HFFc6 (cell line): ENCODE results near the gene FMN1. TPM values are rescaled to one million over a fixed set of nuclear protein-coding genes. Genes with fewer than 3 reads are reported as not detected.

ENCODE experiments used
- DNase-seq: peaks from one replicate; pipeline ENCODE4 v3.0.0-alpha.2; 2018
- H3K27ac Mint-ChIP-seq: 2 replicates; pipeline ENCODE4 v1.8.0; 2020; ENCODE audit warnings: mild to moderate bottlenecking, mixed read lengths
- H3K27me3 Mint-ChIP-seq: 2 replicates; pipeline ENCODE4 v1.8.0; 2021; ENCODE audit warnings: mild to moderate bottlenecking, moderate library complexity, mixed read lengths; ENCODE audit not compliant: insufficient read depth
- H3K36me3 Mint-ChIP-seq: 2 replicates; pipeline ENCODE4 v1.8.0; 2021; ENCODE audit warnings: low read depth, mixed read lengths
- H3K4me1 Mint-ChIP-seq: 2 replicates; pipeline ENCODE4 v1.8.0; 2020; ENCODE audit warnings: low read depth, mixed read lengths
- H3K4me3 Mint-ChIP-seq: 2 replicates; pipeline ENCODE4 v1.8.0; 2020; ENCODE audit warnings: mild to moderate bottlenecking, moderate library complexity, mixed read lengths
- H3K9me3 Mint-ChIP-seq: 2 replicates; pipeline ENCODE4 v1.8.0; 2020; ENCODE audit warnings: mild to moderate bottlenecking, mixed read lengths
- CTCF ChIP-seq: fragments of 200-600 bp; sonication (generic); IDR thresholded peaks from 2 replicates; pipeline ENCODE4 v1.5.0; 2021; ENCODE audit warnings: antibody characterized with exemption, mild to moderate bottlenecking
- total RNA-seq, 6 experiments: library from RNA; stranded (reverse); fragmentation: NEBNext Ultra II Directional; extraction: Animal tissue kit (Norgen Biotek cat#: 25700); gene quantifications; 2 replicates in 1 of 6; 3 replicates in 5 of 6; pipeline ENCODE4 v1.2.3, GENCODE V29; 2021

FMN1 gene
- total RNA-seq, 6 experiments from 2014 or later = 8.3 to 14.0 (median 12.6) TPM

DNA sequence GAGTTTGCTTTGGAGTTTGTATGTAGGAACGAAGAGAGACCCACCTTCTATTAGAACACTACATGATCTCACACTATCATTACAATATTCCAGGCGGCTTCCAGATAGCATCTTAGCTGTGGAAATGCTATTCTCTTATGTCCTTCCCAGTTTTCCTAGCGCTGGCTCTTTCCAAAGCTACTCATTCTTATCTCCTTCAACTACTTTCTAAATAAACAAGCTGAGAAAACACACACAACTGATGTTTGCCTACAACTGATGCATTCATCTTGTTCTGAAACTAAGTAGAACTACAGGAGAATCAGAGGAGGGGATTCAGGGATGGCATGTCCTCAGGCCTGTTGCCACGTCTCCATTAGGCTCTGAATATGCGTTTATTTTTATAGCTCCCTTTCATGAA lies 367.8 kb downstream of the FMN1 start:
- no peaks in the 10 kb centered on the region for H3K9me3 Mint-ChIP-seq
- no peak overlapping the region for H3K4me3 Mint-ChIP-seq
- no peak for TF ChIP-seq CTCF
- peaks cover 93% of the 10 kb centered on the region for H3K4me1 Mint-ChIP-seq
- peaks cover 32% of the 10 kb centered on the region for H3K36me3 Mint-ChIP-seq
- H3K27ac Mint-ChIP-seq = peak overlapping the region; percentile 87
- H3K27me3 Mint-ChIP-seq = no peaks in the 10 kb centered on the region; the same call in 1 of the 2 replicates
- no peak for DNase-seq

- DNase-seq = no peak
- Mint-ChIP-seq H3K4me1 (peaks cover 92% of the 10 kb centered on the region), H3K36me3 (peaks cover 36% of the 10 kb centered on the region), H3K9me3 (no peaks in the 10 kb centered on the region), H3K27ac (peak overlapping the region; percentile 87), H3K4me3 (peak overlapping the region; percentile 75), H3K27me3 (no peaks in the 10 kb centered on the region; the same call in 1 of the 2 replicates)
- TF ChIP-seq CTCF = no peak
Observed at GRCh38 chr15:32825219-32825618, 369.3 kb downstream of the FMN1 start.

GRCh38 chr15:32824777-32825176 lies 369.7 kb downstream of the FMN1 start:
- H3K4me3 Mint-ChIP-seq = peak overlapping the region; percentile 75
- DNase-seq = peak; percentile 92
- peaks cover 92% of the 10 kb centered on the region for H3K4me1 Mint-ChIP-seq
- H3K27me3 Mint-ChIP-seq = no peaks in the 10 kb centered on the region; the same call in 1 of the 2 replicates
- H3K27ac Mint-ChIP-seq = peak overlapping the region; percentile 87
- peaks cover 36% of the 10 kb centered on the region for H3K36me3 Mint-ChIP-seq
- peak; percentile 14 for TF ChIP-seq CTCF
- H3K9me3 Mint-ChIP-seq = no peaks in the 10 kb centered on the region

DNA sequence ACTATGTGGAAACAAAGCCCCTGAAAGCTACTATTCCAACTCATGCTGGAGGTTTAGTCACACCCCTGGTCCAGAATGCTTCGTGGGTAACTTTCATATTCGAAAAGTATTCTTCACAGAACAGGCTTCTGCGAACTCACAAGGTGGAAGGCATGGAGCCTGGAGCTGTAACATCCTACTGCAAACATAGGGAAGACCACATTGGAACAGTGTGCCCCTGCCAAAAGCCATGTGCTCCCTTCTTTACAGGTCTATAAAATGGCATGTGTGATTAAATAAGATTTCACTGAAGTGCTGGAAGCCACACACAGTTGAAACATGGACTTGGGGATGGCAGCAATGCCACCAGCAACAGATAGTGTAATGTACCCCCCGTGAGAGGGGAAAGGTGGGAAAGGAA lies 370.8 kb downstream of the FMN1 start:
- Mint-ChIP-seq H3K27ac (peak overlapping the region; percentile 87), H3K9me3 (no peaks in the 10 kb centered on the region), H3K4me3 (no peak overlapping the region), H3K4me1 (peaks cover 92% of the 10 kb centered on the region), H3K36me3 (peaks cover 36% of the 10 kb centered on the region), H3K27me3 (no peaks in the 10 kb centered on the region; the same call in 1 of the 2 replicates)
- no peak for DNase-seq
- TF ChIP-seq CTCF = no peak

DNA sequence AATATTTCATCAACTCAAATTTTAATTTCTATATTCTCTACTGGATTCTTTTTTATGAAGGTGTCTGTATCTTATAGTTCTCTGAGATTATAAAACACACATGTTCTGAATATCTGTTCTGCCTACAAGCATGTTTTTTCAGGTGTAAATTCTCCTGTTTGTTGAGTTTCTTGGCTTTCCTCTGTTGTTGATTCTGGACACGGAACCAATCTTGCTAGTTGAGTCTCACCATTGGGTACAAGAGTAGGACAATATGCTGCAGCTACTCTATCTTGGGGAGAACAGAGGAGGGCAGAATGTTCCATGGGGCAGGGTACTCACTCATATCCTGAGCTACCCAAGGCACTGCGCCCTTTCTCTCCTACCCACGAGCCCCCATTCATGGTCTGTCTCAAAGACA lies 371.8 kb downstream of the FMN1 start:
- no peaks in the 10 kb centered on the region for H3K9me3 Mint-ChIP-seq
- TF ChIP-seq CTCF = no peak
- H3K4me1 Mint-ChIP-seq = peaks cover 90% of the 10 kb centered on the region
- no peak for DNase-seq
- peaks cover 36% of the 10 kb centered on the region for H3K36me3 Mint-ChIP-seq
- no peak overlapping the region for H3K4me3 Mint-ChIP-seq
- no peak overlapping the region for H3K27ac Mint-ChIP-seq
- no peaks in the 10 kb centered on the region; the same call in 1 of the 2 replicates for H3K27me3 Mint-ChIP-seq

DNA sequence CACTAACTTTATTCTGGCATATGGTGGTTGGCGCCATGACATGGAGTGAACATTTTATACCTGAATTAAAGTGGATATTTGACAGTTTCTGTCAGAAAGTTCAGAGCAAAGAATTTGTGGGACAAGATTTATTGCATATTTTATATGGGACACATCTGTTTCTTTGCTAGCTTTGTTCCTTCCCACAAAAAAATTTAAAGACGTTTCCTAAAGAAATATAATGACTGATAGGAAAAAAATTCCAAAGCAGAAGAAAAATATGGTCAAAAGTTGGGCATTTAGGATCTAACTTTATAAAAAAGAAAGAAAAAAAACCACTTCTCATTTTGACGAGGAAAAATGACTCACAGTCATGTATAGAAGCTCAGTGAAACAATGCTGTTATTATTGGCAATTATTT lies 375.1 kb downstream of the FMN1 start:
- Mint-ChIP-seq H3K4me1 (peaks cover 66% of the 10 kb centered on the region), H3K9me3 (no peaks in the 10 kb centered on the region), H3K36me3 (peaks cover 24% of the 10 kb centered on the region), H3K27ac (peak overlapping the region; percentile 94), H3K4me3 (peak overlapping the region; percentile 76), H3K27me3 (no peaks in the 10 kb centered on the region)
- DNase-seq = no peak
- TF ChIP-seq CTCF = no peak
